ENCODE data around the gene EMILIN2.

GRCh38 chr18:2889761-2890192 is 43.0 kb downstream of the EMILIN2 start:
- TF ChIP-seq CTCF (IDR thresholded peaks at IDR 0.05; ENCODE audit: low read depth, low read length, poor library complexity, severe bottlenecking) (no peak), EZH2phosphoT487 (IDR thresholded peaks at IDR 0.05; ENCODE audit: borderline replicate concordance, low read length) (no peak)
